T-helper 2 cell treated with Interferon-gamma antibody and Interleukin-4, amounts not matched to agents 100 ng/mL and 5 ng/mL, for 36 hours (primary cell): ENCODE data around the gene PRKAR1B. TPM values are rescaled to one million over a fixed set of nuclear protein-coding genes. Genes with fewer than 3 reads are reported as not detected.
"Not testable (repeated sequence)": the region's sequence is repeated elsewhere in the genome, so short reads cannot be mapped to it uniquely, and the experiment has no call there.

Experiments
- intact Hi-C: fragments of 100-400 bp; cut with micrococcal nuclease; formaldehyde crosslinking; loops from one replicate; pipeline ENCODE4 v1.15.1; 2023
- total RNA-seq: library from RNA; stranded (reverse); gene quantifications from 2 replicates; pipeline ENCODE4 v1.2.3, GENCODE V29; 2022

The PRKAR1B gene
- total RNA-seq, 1 donor from 2014 or later: 32.7 TPM

GRCh38 chr7:650339-651031, 76.6 kb downstream of the PRKAR1B start:
- intact Hi-C loops: no loop called here

GRCh38 chr7:646951-647350, 80.1 kb downstream of the PRKAR1B start:
- intact Hi-C loops: no loop called here

GRCh38 chr7:646487-646886, 80.6 kb downstream of the PRKAR1B start:
- intact Hi-C loops: no loop called here

- intact Hi-C loops: no loop called here
Observed at GRCh38 chr7:645606-646005, 81.5 kb downstream of the PRKAR1B start.

- intact Hi-C loops: no loop called here
Observed at GRCh38 chr7:644381-645305, 82.4 kb downstream of the PRKAR1B start.

GRCh38 chr7:641966-642365, 85.1 kb downstream of the PRKAR1B start:
- intact Hi-C loops: no loop called here

- intact Hi-C loops: no loop called here
Observed at GRCh38 chr7:641269-641671, 85.8 kb downstream of the PRKAR1B start.

- intact Hi-C loops: no loop called here
Observed at GRCh38 chr7:638256-639011, 88.6 kb downstream of the PRKAR1B start.

GRCh38 chr7:637826-638225, 89.3 kb downstream of the PRKAR1B start:
- intact Hi-C loops: no loop called here

GRCh38 chr7:636396-636795, 90.7 kb downstream of the PRKAR1B start:
- intact Hi-C loops: no loop called here

GRCh38 chr7:635687-636382, 91.2 kb downstream of the PRKAR1B start:
- intact Hi-C loops: not testable (repeated sequence)

GRCh38 chr7:635227-635626, 91.9 kb downstream of the PRKAR1B start:
- intact Hi-C loops: no loop called here

- intact Hi-C loops: no loop called here
Observed at GRCh38 chr7:633381-634018, 93.6 kb downstream of the PRKAR1B start.

- intact Hi-C loops: no loop called here
Observed at GRCh38 chr7:632831-633210, 94.3 kb downstream of the PRKAR1B start.

GRCh38 chr7:631964-632830, 94.9 kb downstream of the PRKAR1B start:
- intact Hi-C loops: no loop called here

- intact Hi-C loops: no loop called here
Observed at GRCh38 chr7:631291-631711, 95.8 kb downstream of the PRKAR1B start.

- intact Hi-C loops: no loop called here
Observed at GRCh38 chr7:630539-630938, 96.5 kb downstream of the PRKAR1B start.

- intact Hi-C loops: no loop called here
Observed at GRCh38 chr7:630111-630511, 97.0 kb downstream of the PRKAR1B start.

GRCh38 chr7:628826-629225, 98.3 kb downstream of the PRKAR1B start:
- intact Hi-C loops: no loop called here

GRCh38 chr7:628402-628763, 98.7 kb downstream of the PRKAR1B start:
- intact Hi-C loops: no loop called here
